Spleen (tissue), 13 donors: ENCODE results near the gene CDH15. TPM values are rescaled to one million over a fixed set of nuclear protein-coding genes. Genes with fewer than 3 reads are reported as not detected.

Experiments
- DNase-seq: peaks from one replicate; pipeline ENCODE4 v3.0.0-alpha.2; 2020
- H3K27ac ChIP-seq, 8 donors: fragments of 200-600 bp; sonication (generic) in 7 of 8; 1 replicate in 4 of 8; 2 replicates in 4 of 8; pipeline versions ENCODE4 v1.5.0 to v1.8.0; 2016 to 2021; ENCODE audit warnings: inconsistent platforms in 4 of 8, mild to moderate bottlenecking in 4 of 8, moderate library complexity in 1 of 8
- H3K27me3 ChIP-seq, 7 donors: fragments of 200-600 bp; sonication (generic) in 6 of 7; replicated peaks in 1 of 7; 1 replicate in 4 of 7; 2 replicates in 3 of 7; pipeline versions ENCODE4 v1.5.0 to v1.8.0; 2016 to 2021; ENCODE audit warnings: inconsistent platforms in 3 of 7, mild to moderate bottlenecking in 1 of 7
- H3K36me3 ChIP-seq, 6 donors: fragments of 200-600 bp; sonication (generic) in 5 of 6; 1 replicate in 4 of 6; 2 replicates in 2 of 6; pipeline versions ENCODE4 v1.5.0 to v1.8.0; 2016 to 2021; ENCODE audit warnings: inconsistent platforms in 2 of 6
- H3K4me1 ChIP-seq, 6 donors: fragments of 200-600 bp; sonication (generic) in 5 of 6; 1 replicate in 3 of 6; 2 replicates in 3 of 6; pipeline versions ENCODE4 v1.5.0 to v1.8.0; 2016 to 2021; ENCODE audit warnings: inconsistent platforms in 3 of 6
- H3K4me3 ChIP-seq, 8 donors: fragments of 200-600 bp; sonication (generic) in 7 of 8; 1 replicate in 4 of 8; 2 replicates in 4 of 8; pipeline versions ENCODE4 v1.5.0 to v1.8.0; 2016 to 2021; ENCODE audit warnings: inconsistent platforms in 4 of 8, mild to moderate bottlenecking in 4 of 8, moderate library complexity in 2 of 8
- H3K9me3 ChIP-seq, 8 donors: fragments of 200-600 bp; sonication (generic) in 7 of 8; 1 replicate in 4 of 8; 2 replicates in 4 of 8; pipeline versions ENCODE4 v1.5.0 to v1.8.0; 2016 to 2021; ENCODE audit warnings: inconsistent platforms in 4 of 8
- POLR2A ChIP-seq, 3 donors: fragments of 450-650 bp; IDR thresholded peaks; one replicate each; pipeline ENCODE4 v1.5.1; 2017; ENCODE audit warnings: antibody characterized with exemption in 3 of 3, mild to moderate bottlenecking in 1 of 3
- POLR2AphosphoS5 ChIP-seq, 3 donors: sonication (generic); formaldehyde crosslinking; IDR thresholded peaks; one replicate each; pipeline ENCODE4 v1.5.1; 2017; ENCODE audit warnings: antibody characterized with exemption in 3 of 3
- whole genome bisulfite sequencing, 5 donors: extraction: QIAGEN DNeasy Blood & Tissue Kit in 3 of 5; methylation state at CpG; one replicate each; pipeline versions ENCODE4 v1.1.5 to v1.1.7; 2013 to 2018; 5-methylcytosine and 5-hydroxymethylcytosine counted together
- intact Hi-C: fragments of 100-400 bp; cut with DNase I; formaldehyde crosslinking; loops from one replicate; pipeline ENCODE4 v1.15.0; 2023; ENCODE audit warnings: low total_unique reads
- long read RNA-seq, 2 donors: transcript quantifications; one replicate each; lab custom pipeline, GENCODE V29; 2026
- polyA plus RNA-seq, 3 donors: library from polyadenylated mRNA; stranded (reverse); fragments of 200-250 nt; gene quantifications; one replicate each; pipeline ENCODE4 v1.2.1, GENCODE V29; 2013
- total RNA-seq, 7 donors: library from RNA; depleted of rRNA in 3 of 7; stranded (reverse); fragments of >200 nt in 3 of 7; fragmentation: NEBNext Ultra II Directional in 4 of 7; extraction: Animal tissue kit (Norgen Biotek cat#: 25700) in 4 of 7; gene quantifications; one replicate each; pipeline versions ENCODE4 v1.1.0 to v1.2.1, GENCODE V29; 2016 to 2021
- TF ChIP-seq, protein P1 (sequence below), 11 experiments: fragments of 200-600 bp in 7 of 11; fragments of 450-650 bp in 4 of 11; sonication (generic) in 4 of 11; IDR thresholded peaks in 8 of 11; conservative IDR thresholded peaks in 3 of 11; 1 replicate in 7 of 11; 2 replicates in 4 of 11; pipeline versions ENCODE4 v1.4.0 to v1.8.0; 2016 to 2021; ENCODE audit warnings: antibody characterized with exemption in 11 of 11, inconsistent platforms in 4 of 11, mild to moderate bottlenecking in 1 of 11
- donor health status: healthy with polysubstance abuse.
- donor health status: DM: no; HTN: no; CAD: no; lungs with moderate emphysema.
- donor health status: DM: no; HTN: no; CAD: no.
- donor health status: Bipolar disorder and iron deficiency.
- donor health status: healthy.
- donor health status: DM: no; HTN: no; CAD: no.
- donor health status: DM: yes; HTN: yes; CAD: no.

Gene CDH15, protein sequence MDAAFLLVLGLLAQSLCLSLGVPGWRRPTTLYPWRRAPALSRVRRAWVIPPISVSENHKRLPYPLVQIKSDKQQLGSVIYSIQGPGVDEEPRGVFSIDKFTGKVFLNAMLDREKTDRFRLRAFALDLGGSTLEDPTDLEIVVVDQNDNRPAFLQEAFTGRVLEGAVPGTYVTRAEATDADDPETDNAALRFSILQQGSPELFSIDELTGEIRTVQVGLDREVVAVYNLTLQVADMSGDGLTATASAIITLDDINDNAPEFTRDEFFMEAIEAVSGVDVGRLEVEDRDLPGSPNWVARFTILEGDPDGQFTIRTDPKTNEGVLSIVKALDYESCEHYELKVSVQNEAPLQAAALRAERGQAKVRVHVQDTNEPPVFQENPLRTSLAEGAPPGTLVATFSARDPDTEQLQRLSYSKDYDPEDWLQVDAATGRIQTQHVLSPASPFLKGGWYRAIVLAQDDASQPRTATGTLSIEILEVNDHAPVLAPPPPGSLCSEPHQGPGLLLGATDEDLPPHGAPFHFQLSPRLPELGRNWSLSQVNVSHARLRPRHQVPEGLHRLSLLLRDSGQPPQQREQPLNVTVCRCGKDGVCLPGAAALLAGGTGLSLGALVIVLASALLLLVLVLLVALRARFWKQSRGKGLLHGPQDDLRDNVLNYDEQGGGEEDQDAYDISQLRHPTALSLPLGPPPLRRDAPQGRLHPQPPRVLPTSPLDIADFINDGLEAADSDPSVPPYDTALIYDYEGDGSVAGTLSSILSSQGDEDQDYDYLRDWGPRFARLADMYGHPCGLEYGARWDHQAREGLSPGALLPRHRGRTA
- total RNA-seq = 1 to 10 TPM in 5 of 7 donors, under 1 TPM in 2; 0.74 to 7.4 (median 1.5) TPM
- 1 to 10 TPM in 1 of 3 donors, under 1 TPM in 2; 0.14 to 1.1 (median 0.57) TPM for polyA plus RNA-seq
- long read RNA-seq, donor 1 = 0 reads
- long read RNA-seq, donor 2 = 0 reads

GRCh38 chr16:89171216-89172170 is at the start of gene CDH15:
Gene CDH15 (plus strand): TSS chr16:89171748. CDS start chr16:89171832, 84 bp downstream.
- Histone ChIP-seq H3K9me3 (no peaks in the 10 kb centered on the region), H3K4me3 (peak within 1 kb of the TSS in 6 of 8 donors; percentile 9 to 63 (median 30)), H3K27me3 (peaks cover 0 to 79% (median 14%) of the 10 kb centered on the region in 7 donors), H3K36me3 (no peaks in the 10 kb centered on the region), H3K27ac (peak within 1 kb of the TSS in 3 of 8 donors; percentile 21 to 45 (median 33)), H3K4me1 (peaks cover 15 to 82% (median 45%) of the 10 kb centered on the region in 6 donors)
- WGBS, 5 donors = 6 to 15% (median 8%) methylated on average over 4 to 74 of the region's 74 CpGs
- peak; percentile 98 for DNase-seq
- intact Hi-C loops = no loop called here
- TF ChIP-seq POLR2A (IDR thresholded peaks at IDR 0.05) = no peak
- TF ChIP-seq, protein P1, sequence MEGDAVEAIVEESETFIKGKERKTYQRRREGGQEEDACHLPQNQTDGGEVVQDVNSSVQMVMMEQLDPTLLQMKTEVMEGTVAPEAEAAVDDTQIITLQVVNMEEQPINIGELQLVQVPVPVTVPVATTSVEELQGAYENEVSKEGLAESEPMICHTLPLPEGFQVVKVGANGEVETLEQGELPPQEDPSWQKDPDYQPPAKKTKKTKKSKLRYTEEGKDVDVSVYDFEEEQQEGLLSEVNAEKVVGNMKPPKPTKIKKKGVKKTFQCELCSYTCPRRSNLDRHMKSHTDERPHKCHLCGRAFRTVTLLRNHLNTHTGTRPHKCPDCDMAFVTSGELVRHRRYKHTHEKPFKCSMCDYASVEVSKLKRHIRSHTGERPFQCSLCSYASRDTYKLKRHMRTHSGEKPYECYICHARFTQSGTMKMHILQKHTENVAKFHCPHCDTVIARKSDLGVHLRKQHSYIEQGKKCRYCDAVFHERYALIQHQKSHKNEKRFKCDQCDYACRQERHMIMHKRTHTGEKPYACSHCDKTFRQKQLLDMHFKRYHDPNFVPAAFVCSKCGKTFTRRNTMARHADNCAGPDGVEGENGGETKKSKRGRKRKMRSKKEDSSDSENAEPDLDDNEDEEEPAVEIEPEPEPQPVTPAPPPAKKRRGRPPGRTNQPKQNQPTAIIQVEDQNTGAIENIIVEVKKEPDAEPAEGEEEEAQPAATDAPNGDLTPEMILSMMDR (IDR thresholded peaks at IDR 0.05 in 8 of 11, conservative IDR thresholded peaks at IDR 0.05 in 3 of 11) = peak in 1 of 11 experiments; percentile 11
- TF ChIP-seq POLR2AphosphoS5 (IDR thresholded peaks at IDR 0.05) = peak in 2 of 3 donors; percentile 5 to 50

DNA sequence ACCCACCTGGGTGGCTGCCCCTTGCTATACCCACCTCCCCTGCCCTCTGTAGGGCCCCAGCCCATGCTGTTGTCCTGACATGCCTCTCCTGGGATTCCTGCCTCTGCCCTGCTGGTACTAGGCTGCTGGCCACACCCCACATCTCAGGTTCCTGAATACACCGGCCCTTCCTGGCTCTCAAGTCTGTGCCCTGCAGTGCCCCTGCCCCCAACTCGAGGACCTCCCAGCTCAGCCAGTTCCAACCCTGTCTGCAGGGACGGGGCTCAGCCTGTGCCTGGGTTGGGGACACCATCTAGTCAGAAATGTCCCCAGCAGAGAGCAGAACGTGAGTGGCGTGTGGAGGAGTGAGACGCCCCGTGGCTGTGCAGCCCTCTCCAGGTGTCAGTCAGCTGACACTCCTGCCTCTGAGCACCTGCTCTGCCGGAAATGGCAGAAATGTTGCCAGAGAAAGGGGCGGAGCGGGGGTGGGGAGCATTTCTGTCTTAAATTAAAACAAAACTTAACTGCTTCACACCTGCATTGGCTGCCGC is 49.2 kb upstream of the CDH15 start:
- intact Hi-C loops = no loop called here
- Histone ChIP-seq H3K4me3 (no peak overlapping the region), H3K27ac (peak overlapping the region in 5 of 8 donors; percentile 20 to 79 (median 63)), H3K9me3 (no peaks in the 10 kb centered on the region), H3K27me3 (no peaks in the 10 kb centered on the region), H3K4me1 (peaks cover 0 to 61% (median 43%) of the 10 kb centered on the region in 6 donors), H3K36me3 (peaks cover 0 to 99% (median 45%) of the 10 kb centered on the region in 6 donors)
- TF ChIP-seq, protein P1 (IDR thresholded peaks at IDR 0.05 in 8 of 11, conservative IDR thresholded peaks at IDR 0.05 in 3 of 11) = peak in 1 of 11 experiments; percentile 7
- TF ChIP-seq POLR2A (IDR thresholded peaks at IDR 0.05) (no peak), POLR2AphosphoS5 (IDR thresholded peaks at IDR 0.05) (peak; percentile 67 to 84 (median 82))
- peak; percentile 88 for DNase-seq
- WGBS, 5 donors = 50 to 80% (median 70%) methylated on average over 11 of the region's 11 CpGs

DNA sequence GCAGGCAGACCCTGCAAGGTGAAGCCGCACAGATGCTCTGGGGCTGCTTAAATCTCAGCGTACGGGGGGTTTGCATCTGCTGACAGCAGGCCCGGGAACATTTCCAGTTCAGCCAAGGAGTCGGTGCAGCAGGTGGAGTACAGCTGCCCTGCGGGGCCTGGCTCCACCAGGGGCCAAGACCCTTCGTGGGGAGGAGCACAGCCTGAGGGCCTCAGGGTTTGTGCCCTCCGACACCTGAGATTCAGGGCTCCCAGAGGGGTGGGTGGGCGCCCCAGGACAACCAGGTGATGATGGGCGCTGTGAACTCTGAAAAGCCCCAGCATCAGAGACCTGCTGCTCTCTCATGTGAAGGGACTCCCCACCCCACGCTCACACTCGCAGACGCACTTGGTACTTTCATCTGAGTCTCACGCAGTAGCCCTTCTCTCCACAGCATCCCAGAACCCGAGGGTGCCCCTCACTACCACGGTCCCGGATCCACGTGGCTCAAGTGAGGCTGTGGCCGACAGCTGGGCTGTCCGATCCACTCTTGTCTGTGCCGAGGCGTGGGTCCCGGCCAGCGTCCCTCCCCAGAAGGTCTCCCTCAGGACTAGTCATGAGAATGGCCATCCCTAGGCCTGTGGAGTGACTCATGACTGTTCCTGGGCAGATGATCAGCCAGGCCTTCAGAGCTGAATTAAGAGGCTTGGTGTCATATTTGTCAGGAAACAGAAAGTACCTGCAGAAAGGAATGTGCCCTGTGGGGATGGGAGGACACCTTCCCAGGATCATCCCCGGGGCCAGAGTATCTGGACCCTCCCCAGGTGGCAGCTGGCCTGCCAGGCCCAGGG is 48.3 kb upstream of the CDH15 start:
- peak; percentile 61 for DNase-seq
- Histone ChIP-seq H3K36me3 (peaks cover 0 to 96% (median 40%) of the 10 kb centered on the region in 6 donors), H3K4me3 (no peak overlapping the region), H3K27me3 (no peaks in the 10 kb centered on the region), H3K9me3 (no peaks in the 10 kb centered on the region), H3K27ac (peak overlapping the region in 4 of 8 donors; percentile 47 to 79 (median 64)), H3K4me1 (peaks cover 0 to 54% (median 41%) of the 10 kb centered on the region in 6 donors)
- WGBS, 5 donors = 87 to 94% (median 89%) methylated on average over 25 of the region's 25 CpGs
- intact Hi-C loops = no loop called here
- no peak for TF ChIP-seq POLR2A (IDR thresholded peaks at IDR 0.05)
- no peak for TF ChIP-seq POLR2AphosphoS5 (IDR thresholded peaks at IDR 0.05)
- TF ChIP-seq, protein P1 (IDR thresholded peaks at IDR 0.05 in 8 of 11, conservative IDR thresholded peaks at IDR 0.05 in 3 of 11) = no peak
